ENCODE results near the gene CASP10. TPM values are rescaled to one million over a fixed set of nuclear protein-coding genes. Genes with fewer than 3 reads are reported as not detected.

Gene CASP10
- total and polyA plus RNA-seq, 9 of the 15 experiments (the other 6 are each of a cell fraction or from before 2014, with no cell fraction given), result 7.1 to 20.4 (median 10.8) TPM

DNA sequence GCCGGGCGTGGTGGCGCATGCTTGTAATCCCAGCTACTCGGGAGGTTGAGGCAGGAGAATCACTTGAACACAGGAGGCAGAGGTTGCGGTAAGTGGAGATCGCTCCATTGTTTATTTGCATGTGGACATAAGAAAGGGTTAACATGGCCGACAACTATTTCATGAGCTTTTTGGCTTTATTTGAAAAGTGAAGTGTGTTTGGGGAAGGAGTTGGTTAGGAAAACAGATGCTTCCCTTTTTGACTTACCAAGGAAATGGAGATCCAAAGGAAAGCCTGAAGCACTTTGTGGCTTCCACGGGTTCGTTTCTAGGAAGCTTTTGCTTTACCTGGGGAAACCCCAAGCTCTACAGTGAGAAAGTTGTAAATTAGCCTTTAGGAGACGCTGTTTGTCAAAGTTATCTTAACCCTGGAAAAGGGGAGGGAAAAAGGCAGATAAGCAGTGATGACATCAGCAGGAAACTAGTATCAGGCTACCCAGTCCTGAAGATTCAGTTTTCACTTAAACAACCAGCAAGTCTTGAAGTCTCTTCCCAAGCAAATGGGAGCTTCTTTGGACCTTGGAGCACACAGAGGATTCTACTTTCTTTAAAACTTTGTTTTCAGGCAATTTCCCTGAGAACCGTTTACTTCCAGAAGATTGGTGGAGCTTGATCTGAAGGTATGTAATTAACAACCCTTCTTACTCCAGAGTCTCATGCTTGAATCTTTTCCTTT is at the start of gene CASP10 (continued):
- TF ChIP-seq NFE2 (IDR thresholded peaks at IDR 0.05; ENCODE audit: low read depth) (peak; percentile 76), ZNF707 (CRISPR knock-in tag; conservative IDR thresholded peaks at IDR 0.05) (no peak), RBM39 (optimal IDR thresholded peaks at IDR 0.05; ENCODE audit: low read depth, low read length) (no peak), ZHX1 (conservative IDR thresholded peaks at IDR 0.05; ENCODE audit: low read length) (no peak), CREB1 (IDR thresholded peaks at IDR 0.05) (peak; percentile 59; the same call in 1 of the 2 replicates), CREB1 (CRISPR knock-in tag; IDR thresholded peaks at IDR 0.05) (peak; percentile 50; the same call in 1 of the 2 replicates), TAF7 (tag; IDR thresholded peaks at IDR 0.05) (peak; percentile 47; the same call in 1 of the 2 replicates), RAD21 (CRISPR knock-in tag; conservative IDR thresholded peaks at IDR 0.05 in 1 of 2, IDR thresholded peaks at IDR 0.05 in 1 of 2) (peak; percentile 59 to 84), ELK1 (CRISPR knock-in tag; IDR thresholded peaks at IDR 0.05) (no peak), GATA2 (CRISPR knock-in tag; IDR thresholded peaks at IDR 0.05) (peak; percentile 37; the same call in 1 of the 2 replicates), POLR2A (conservative IDR thresholded peaks at IDR 0.05) (peak; percentile 82), IRF9 (tag; IDR thresholded peaks at IDR 0.05) (no peak), KDM5B (IDR thresholded peaks at IDR 0.05; ENCODE audit: insufficient replicate concordance, low read depth, low read length) (peak; percentile 84), POLR2G (IDR thresholded peaks at IDR 0.05; ENCODE audit: low read depth, low read length) (peak; percentile 45), CTCF (IDR thresholded peaks at IDR 0.05 in 2 of 3, conservative IDR thresholded peaks at IDR 0.05 in 1 of 3; ENCODE audit: insufficient read depth in 2 of 3, low read depth in 1 of 3, low read length in 3 of 3) (peak; percentile 48 to 81 (median 65))

All from K562 (cell line).